EH (cell line): ENCODE results near the gene LDLRAD4.

Source experiments
- DNase-seq: peaks from one replicate; pipeline ENCODE4 v3.0.0-alpha.2; 2015; ENCODE audit warnings: low read depth

LDLRAD4 gene

GRCh38 chr18:13539050-13539449, 320.5 kb downstream of the LDLRAD4 start:
- DNase-seq = no peak

- DNase-seq = no peak
These were observed 321.4 kb downstream of the LDLRAD4 start for GRCh38 chr18:13539843-13540476.

GRCh38 chr18:13540477-13541182, 322.1 kb downstream of the LDLRAD4 start:
- no peak for DNase-seq

- no peak for DNase-seq
These were observed 323.3 kb downstream of the LDLRAD4 start for GRCh38 chr18:13541621-13542519.

- DNase-seq = no peak
These were observed 323.9 kb downstream of the LDLRAD4 start for GRCh38 chr18:13542520-13542847.

GRCh38 chr18:13543144-13543543, 324.6 kb downstream of the LDLRAD4 start:
- DNase-seq = no peak

- no peak for DNase-seq
These were observed 325.5 kb downstream of the LDLRAD4 start for GRCh38 chr18:13543811-13544732.

GRCh38 chr18:13544953-13545352, 326.4 kb downstream of the LDLRAD4 start:
- DNase-seq = no peak

- DNase-seq = no peak
These were observed 327.0 kb downstream of the LDLRAD4 start for GRCh38 chr18:13545514-13545913.

- no peak for DNase-seq
These were observed 327.4 kb downstream of the LDLRAD4 start for GRCh38 chr18:13545955-13546354.

- DNase-seq = no peak
These were observed 328.1 kb downstream of the LDLRAD4 start for GRCh38 chr18:13546638-13547037.

- DNase-seq = no peak
These were observed 328.8 kb downstream of the LDLRAD4 start for GRCh38 chr18:13547347-13547746.

- DNase-seq = no peak
These were observed 329.7 kb downstream of the LDLRAD4 start for GRCh38 chr18:13548106-13548819.

GRCh38 chr18:13548966-13549879, 330.7 kb downstream of the LDLRAD4 start:
- no peak for DNase-seq

GRCh38 chr18:13549880-13550232, 331.3 kb downstream of the LDLRAD4 start:
- DNase-seq = no peak

- no peak for DNase-seq
These were observed 332.1 kb downstream of the LDLRAD4 start for GRCh38 chr18:13550418-13551304.

- no peak for DNase-seq
These were observed 332.7 kb downstream of the LDLRAD4 start for GRCh38 chr18:13551305-13551603.

- no peak for DNase-seq
These were observed 333.5 kb downstream of the LDLRAD4 start for GRCh38 chr18:13551841-13552733.
